Measurements from ENCODE around the gene VAX1.

DNA sequence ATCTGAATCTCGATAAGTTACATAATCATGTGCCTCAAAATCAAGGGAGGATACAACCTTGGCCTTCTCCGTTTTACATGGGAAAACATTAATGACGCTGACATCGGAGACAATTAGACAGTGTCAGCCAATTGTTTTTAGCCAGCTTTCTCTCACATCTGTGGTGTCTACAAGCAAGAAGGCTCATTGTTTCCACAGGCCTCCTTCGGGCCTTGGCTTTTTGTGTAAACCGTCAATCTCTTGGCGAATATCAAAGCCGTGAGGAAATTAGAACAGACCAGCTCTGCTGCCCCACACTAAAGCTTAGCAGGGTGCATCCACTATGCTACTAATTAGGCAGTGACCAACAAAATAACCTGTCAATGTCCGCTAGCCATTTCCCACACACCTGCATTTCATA lies 43.2 kb downstream of the VAX1 start:
- TF ChIP-seq, protein P1, sequence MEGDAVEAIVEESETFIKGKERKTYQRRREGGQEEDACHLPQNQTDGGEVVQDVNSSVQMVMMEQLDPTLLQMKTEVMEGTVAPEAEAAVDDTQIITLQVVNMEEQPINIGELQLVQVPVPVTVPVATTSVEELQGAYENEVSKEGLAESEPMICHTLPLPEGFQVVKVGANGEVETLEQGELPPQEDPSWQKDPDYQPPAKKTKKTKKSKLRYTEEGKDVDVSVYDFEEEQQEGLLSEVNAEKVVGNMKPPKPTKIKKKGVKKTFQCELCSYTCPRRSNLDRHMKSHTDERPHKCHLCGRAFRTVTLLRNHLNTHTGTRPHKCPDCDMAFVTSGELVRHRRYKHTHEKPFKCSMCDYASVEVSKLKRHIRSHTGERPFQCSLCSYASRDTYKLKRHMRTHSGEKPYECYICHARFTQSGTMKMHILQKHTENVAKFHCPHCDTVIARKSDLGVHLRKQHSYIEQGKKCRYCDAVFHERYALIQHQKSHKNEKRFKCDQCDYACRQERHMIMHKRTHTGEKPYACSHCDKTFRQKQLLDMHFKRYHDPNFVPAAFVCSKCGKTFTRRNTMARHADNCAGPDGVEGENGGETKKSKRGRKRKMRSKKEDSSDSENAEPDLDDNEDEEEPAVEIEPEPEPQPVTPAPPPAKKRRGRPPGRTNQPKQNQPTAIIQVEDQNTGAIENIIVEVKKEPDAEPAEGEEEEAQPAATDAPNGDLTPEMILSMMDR (IDR thresholded peaks at IDR 0.05; ENCODE audit: low read length) = no peak
- no peak for TF ChIP-seq EZH2 (IDR thresholded peaks at IDR 0.05; ENCODE audit: borderline replicate concordance, low read length)
